Epithelial cell of proximal tubule (primary cell): ENCODE data around the gene PPARA. TPM values are rescaled to one million over a fixed set of nuclear protein-coding genes. Genes with fewer than 3 reads are reported as not detected.
"Not testable (repeated sequence)": the region's sequence is repeated elsewhere in the genome, so short reads cannot be mapped to it uniquely, and the experiment has no call there.

ENCODE experiments used
- DNase-seq: peaks from one replicate; pipeline ENCODE4 v3.0.0-alpha.2; 2011; ENCODE audit warnings: low read depth
- H3K4me3 ChIP-seq: 2 replicates; pipeline ENCODE4 v1.5.1; 2011; ENCODE audit warnings: low read depth, mild to moderate bottlenecking, low read length
- CTCF ChIP-seq: conservative IDR thresholded peaks from 2 replicates; pipeline ENCODE4 v1.5.1; 2012; ENCODE audit warnings: low read depth, mild to moderate bottlenecking, low read length
- total RNA-seq: library from RNA; depleted of rRNA; stranded (reverse); fragments of >200 nt; gene quantifications from 2 replicates; pipeline ENCODE4 v1.2.3, GENCODE V29; 2015

PPARA gene
- total RNA-seq, 1 donor from 2014 or later, result 18.5 TPM

GRCh38 chr22:46198274-46198673 lies 47.9 kb downstream of the PPARA start:
- TF ChIP-seq CTCF, result no peak
- DNase-seq, result no peak
- H3K4me3 ChIP-seq, result no peak overlapping the region

GRCh38 chr22:46198806-46199205 lies 48.5 kb downstream of the PPARA start:
- not testable (repeated sequence) for DNase-seq, H3K4me3 ChIP-seq

GRCh38 chr22:46201059-46201757 lies 50.9 kb downstream of the PPARA start:
- DNase-seq, result no peak
- TF ChIP-seq CTCF, result no peak
- no peak overlapping the region for H3K4me3 ChIP-seq

GRCh38 chr22:46202897-46203600 lies 52.7 kb downstream of the PPARA start:
- no peak for TF ChIP-seq CTCF
- H3K4me3 ChIP-seq, result no peak overlapping the region
- no peak for DNase-seq

- no peak for TF ChIP-seq CTCF
- H3K4me3 ChIP-seq, result no peak overlapping the region
- no peak for DNase-seq
Observed at GRCh38 chr22:46203601-46203980, 53.3 kb downstream of the PPARA start.

GRCh38 chr22:46209262-46209661 lies 58.9 kb downstream of the PPARA start:
- no peak for DNase-seq
- no peak overlapping the region for H3K4me3 ChIP-seq
- no peak for TF ChIP-seq CTCF

GRCh38 chr22:46212195-46212594 lies 61.9 kb downstream of the PPARA start:
- no peak overlapping the region for H3K4me3 ChIP-seq
- no peak for TF ChIP-seq CTCF
- no peak for DNase-seq
